Activated CD4-positive, alpha-beta T cell treated with anti-CD3 and anti-CD28 coated beads, Interleukin-2, amount 50 U/mL, for 4 hours (primary cell): ENCODE measurements around the gene TMC7.

Experiments
- DNase-seq, 2 experiments: peaks; one replicate each; pipeline ENCODE4 v3.0.0-alpha.2; 2020

The TMC7 gene

GRCh38 chr16:19033761-19034160, 50.0 kb downstream of the TMC7 start:
- DNase-seq: no peak

GRCh38 chr16:19040400-19040799, 56.7 kb downstream of the TMC7 start:
- no peak for DNase-seq

GRCh38 chr16:19044769-19045168, 61.0 kb downstream of the TMC7 start:
- DNase-seq: no peak

GRCh38 chr16:19046062-19046461, 62.3 kb downstream of the TMC7 start:
- no peak for DNase-seq

- DNase-seq: no peak
Observed at GRCh38 chr16:19062706-19063105, 79.0 kb downstream of the TMC7 start.

- no peak for DNase-seq
Observed at GRCh38 chr16:19066988-19067348, 83.2 kb downstream of the TMC7 start.

GRCh38 chr16:19067349-19068236, 83.9 kb downstream of the TMC7 start, which contains the start of gene COQ7:
Gene COQ7, plus strand, starts transcription at chr16:19067614. Its CDS starts 51 bp downstream, at chr16:19067665.
- DNase-seq: peak; percentile 98

- no peak for DNase-seq
Observed at GRCh38 chr16:19068237-19068815, 84.6 kb downstream of the TMC7 start.

GRCh38 chr16:19071811-19072777, 88.4 kb downstream of the TMC7 start:
- peak; percentile 49 to 50 for DNase-seq

- DNase-seq: no peak
Observed at GRCh38 chr16:19073344-19073743, 89.6 kb downstream of the TMC7 start.

GRCh38 chr16:19073863-19074262, 90.1 kb downstream of the TMC7 start:
- no peak for DNase-seq

- DNase-seq: no peak
Observed at GRCh38 chr16:19075511-19075910, 91.8 kb downstream of the TMC7 start.

- no peak for DNase-seq
Observed at GRCh38 chr16:19077879-19078278, 94.1 kb downstream of the TMC7 start.

GRCh38 chr16:19083670-19084069, 99.9 kb downstream of the TMC7 start:
- no peak for DNase-seq

GRCh38 chr16:19084139-19084538, 100.4 kb downstream of the TMC7 start:
- no peak for DNase-seq

- DNase-seq: no peak
Observed at GRCh38 chr16:19084879-19085278, 101.1 kb downstream of the TMC7 start.

- DNase-seq: no peak
Observed at GRCh38 chr16:19085679-19086200, 102.0 kb downstream of the TMC7 start.

GRCh38 chr16:19086322-19087199, 102.8 kb downstream of the TMC7 start:
- DNase-seq: peak; percentile 64 to 69

GRCh38 chr16:19088341-19088916, 104.7 kb downstream of the TMC7 start:
- no peak for DNase-seq

- no peak for DNase-seq
Observed at GRCh38 chr16:19089410-19089955, 105.7 kb downstream of the TMC7 start.

- no peak for DNase-seq
Observed at GRCh38 chr16:19090916-19091315, 107.2 kb downstream of the TMC7 start.
